CMK (cell line): Measurements from ENCODE around the gene TSEN2.

Experiments
- DNase-seq: peaks from one replicate; pipeline ENCODE4 v3.0.0-alpha.2; 2010; ENCODE audit warnings: low read depth

Gene TSEN2

DNA sequence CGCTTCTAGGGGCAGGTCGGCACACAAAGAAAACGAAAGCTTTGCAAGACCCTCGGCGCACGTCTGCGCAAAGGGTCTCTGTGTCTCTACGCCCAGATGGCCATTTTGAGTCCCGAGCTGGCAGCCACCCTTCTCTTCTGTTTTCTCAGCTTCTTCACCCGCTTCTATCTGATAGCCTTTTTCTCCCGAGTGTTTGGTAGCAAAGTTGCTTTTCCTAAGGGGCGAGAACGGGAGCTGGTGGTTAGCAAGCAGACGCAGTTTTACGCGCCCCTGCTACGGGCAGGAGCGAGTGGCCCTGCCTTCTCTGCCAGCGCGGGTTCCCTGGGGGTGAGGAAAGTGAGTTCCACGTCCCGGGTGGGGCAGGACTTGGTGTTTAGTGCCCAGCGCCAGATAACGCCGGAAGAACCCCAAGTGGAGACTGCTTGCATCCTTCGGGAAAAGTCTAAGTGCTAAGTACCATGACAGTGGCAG is 69.7 kb downstream of the TSEN2 start:
- DNase-seq: peak; percentile 56

DNA sequence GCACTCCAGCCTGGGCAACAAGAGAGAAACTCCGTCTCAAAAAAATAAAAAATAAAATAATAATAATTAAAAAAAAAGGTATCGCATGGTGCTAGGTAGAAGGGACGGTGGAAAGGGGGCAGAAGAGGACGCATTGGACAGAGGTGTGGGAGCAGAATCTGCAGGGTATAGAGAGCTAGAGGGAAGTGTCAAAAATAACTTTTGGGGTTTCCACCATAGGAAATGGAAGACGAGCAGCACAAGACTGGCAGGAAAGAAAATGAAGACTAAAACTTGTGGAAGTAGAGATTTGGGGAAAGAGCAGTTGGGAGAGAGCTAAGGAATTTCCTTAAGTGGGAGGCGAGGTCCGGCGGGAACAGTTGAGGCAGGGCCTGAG is 72.0 kb downstream of the TSEN2 start:
- DNase-seq: no peak

DNA sequence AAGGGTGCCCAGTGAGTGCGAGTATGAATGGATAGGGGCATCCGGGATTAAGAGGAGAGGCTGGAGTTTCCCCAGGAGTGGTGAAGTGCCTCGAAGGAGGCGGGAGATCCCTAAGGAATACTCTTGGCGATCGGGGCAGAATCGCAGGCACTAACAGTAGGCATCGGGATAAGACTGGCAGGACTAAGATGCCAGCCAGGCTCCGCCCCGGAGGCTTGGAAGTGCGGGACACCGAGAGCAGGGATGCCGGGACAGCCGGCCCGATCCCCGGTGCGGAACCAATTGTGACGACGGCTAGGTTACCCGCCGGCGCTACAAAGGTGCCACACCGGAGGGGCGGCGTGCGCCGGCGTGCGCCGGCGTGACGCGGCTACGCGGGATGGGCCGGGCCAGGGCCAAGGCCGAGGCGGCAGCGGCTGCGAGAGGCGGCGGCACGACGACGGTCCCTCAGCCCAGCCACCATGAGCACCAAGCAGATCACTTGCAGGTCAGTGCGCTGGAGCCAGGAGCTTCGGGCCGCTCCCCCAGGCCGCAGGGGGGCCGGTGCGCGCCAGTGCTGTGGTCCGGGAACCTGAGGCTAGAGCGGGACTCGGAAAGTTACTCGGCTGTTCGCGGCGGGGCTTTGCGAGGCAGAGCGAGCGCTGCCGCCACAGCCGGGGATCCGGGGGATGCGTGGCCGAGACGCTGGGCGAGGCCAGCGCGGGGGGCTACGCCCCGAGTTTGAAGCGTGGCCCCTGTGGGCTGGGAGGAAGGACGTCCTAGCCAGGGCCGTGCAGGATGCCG is 72.6 kb downstream of the TSEN2 start, which contains the start of gene MKRN2:
TSS of gene MKRN2 (plus strand) at position 398 of the 783 bp plus-strand sequence. CDS start at position 462, 64 bp downstream.
- DNase-seq: peak; percentile 64

DNA sequence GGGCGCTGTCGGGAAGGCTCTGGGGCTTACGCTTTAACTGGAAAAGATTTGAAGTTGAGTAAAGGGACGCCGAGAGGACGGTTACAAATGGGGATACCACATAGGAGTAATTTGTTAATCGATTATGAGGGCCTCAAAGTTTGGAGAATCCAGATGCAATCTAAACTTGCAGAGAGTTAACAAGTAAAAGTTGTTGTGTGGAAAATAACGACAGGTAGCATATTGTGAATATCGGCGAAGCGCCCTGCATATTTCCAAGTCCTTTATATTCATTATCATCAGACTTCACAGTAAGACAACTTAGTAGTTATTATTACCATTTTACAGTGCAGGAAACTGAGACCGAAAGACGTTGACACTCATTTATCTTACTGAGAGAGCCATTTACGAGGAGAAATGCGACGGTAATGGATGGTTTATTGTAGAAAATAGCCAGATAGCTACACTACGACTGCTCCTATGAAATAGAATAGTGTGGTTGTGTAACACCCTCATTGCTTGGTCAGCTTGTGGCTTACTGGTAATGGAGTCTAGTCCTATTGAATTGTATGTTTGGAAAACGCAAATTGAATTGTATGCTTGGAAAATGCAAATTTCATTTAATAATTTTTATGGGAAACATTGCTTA is 73.3 kb downstream of the TSEN2 start:
- DNase-seq: no peak

DNA sequence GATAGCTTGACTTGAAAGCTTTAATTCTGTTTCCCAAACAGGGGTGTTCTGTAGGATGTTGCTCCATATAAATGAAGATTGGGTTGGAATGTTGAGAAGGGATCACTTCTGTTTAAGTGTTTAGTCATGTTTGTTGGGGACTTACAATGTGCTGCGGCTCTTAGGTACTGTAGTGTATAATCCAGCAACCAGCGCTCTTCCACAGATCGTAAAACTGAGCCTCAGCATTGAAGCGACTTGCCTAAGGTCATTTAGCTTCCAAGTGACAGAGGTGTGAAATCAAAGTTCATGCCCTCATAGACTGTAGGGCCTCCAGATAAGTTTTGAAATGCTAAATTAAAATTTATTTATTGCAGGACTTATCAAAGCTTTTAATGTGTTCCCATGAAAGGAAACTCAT is 74.4 kb downstream of the TSEN2 start:
- DNase-seq: no peak

DNA sequence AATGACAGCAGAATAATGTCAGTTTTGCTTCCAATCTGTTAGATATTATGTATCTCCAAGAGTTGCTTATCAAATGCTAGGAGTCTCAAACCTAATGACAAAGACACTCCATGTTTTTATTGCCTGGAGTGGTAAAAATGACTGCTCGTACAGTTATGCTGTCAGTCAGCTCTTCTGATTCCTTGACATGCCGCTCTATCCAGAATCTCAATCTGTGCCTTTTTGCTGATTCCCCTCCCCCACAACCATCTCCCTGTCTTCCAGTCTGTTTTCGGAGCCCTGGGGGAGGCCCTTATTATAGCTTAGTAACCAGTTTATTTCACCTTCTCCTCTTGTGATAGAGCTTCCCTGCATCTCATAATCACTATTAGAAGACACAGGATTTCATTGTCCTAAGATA is 75.2 kb downstream of the TSEN2 start:
- DNase-seq: no peak

DNA sequence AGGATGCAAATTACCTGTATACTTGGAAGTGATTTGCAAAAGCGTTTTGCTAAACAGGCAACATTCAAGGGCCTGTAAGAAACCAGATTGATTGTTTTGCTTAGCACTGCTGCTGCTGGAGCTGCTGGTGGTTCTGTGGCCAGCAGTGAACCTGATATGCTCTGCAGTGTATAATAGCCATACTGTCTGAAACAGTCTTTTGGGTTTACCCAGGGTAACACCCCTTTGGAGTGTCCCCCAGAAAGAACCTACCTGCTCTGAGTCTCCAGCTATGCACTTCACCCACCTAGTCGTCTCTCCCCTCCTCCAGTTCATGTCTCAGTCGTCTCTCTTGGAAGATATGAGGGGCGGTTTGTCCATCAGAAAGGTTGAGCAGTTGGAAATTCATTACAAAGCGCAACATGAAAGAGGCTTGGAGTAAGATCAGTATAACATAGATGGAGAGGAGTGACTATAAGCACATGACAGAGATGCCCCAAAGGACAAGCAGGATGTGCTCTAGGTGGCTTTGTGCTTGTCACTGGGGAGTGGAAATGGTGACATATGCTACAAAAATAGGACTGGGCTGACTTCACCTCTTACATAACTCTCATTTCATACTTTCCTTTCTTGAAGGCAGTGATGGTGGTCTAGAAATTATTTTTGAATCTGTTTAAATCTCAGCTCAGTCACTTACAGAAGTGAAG is 76.4 kb downstream of the TSEN2 start:
- DNase-seq: no peak

DNA sequence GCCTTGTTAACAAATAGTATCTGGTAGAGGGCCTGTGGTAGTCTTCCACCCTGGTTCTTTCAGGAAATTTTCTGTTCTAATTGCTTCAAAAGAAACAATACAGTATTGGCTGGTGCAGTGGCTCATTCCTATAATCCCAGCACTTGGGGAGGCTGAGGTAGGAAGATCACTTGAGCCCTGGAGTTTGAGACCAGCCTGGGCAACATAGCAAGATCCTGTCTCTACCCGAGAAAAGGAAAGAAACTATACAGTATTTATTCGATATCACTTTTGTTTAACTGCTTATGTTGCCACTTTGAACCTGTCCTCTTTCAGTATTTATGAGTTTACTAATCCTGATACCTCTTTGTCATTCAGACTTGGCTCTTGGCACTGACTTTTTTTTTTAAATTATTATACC is 77.1 kb downstream of the TSEN2 start:
- no peak for DNase-seq

DNA sequence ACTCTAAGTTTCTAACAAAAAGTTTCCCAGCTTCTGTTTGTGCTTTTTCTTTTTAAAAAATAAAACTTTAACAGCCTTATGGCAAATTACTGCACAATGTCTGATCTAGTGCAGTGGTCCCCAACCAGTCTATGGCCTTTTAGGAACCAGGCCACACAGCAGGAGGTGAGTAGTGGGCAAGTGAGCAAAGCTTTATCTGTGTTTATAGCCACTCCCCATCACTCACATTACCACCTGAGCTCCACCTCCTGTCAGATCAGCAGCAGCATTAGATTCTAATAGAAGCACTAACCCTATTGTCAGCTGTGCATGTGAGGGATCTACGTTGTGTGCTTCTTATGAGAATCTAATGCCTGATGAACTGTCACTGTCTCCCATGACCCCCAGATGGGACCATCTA is 78.2 kb downstream of the TSEN2 start:
- DNase-seq: no peak

DNA sequence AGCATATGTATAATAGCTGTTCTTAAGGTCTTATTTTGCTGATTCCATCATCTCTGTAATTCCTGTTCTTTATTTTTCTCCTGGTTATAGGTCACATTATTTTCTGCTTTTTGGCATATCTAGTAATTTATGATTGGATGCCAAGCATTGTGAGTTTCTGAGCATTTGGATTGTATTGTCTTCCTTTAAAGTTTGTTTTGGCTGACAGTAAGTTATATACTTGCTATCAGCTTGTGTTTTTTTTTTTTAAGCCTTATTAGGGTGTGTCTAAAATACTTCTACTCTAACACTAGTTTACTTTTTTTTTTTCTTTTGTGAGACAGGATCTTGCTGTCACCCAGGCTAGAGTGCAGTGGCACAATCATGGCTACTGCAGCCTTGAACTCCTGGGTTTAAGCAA is 82.7 kb downstream of the TSEN2 start:
- no peak for DNase-seq

DNA sequence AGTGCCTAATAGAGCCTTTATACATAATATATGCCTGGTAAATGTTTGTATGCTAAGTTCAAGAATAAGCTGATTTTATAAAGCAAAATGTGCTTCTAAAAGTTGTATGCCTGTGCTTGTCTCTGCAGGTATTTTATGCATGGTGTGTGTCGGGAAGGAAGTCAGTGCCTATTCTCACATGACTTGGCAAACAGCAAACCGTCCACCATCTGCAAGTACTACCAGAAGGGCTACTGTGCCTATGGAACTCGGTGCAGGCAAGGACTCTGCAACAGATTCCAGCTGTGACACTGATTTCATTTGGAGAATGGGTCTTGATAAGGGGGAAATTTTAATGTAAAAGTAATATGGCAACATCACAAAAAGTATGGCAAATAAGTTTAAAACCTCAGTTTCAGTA is 84.5 kb downstream of the TSEN2 start:
- DNase-seq: no peak

DNA sequence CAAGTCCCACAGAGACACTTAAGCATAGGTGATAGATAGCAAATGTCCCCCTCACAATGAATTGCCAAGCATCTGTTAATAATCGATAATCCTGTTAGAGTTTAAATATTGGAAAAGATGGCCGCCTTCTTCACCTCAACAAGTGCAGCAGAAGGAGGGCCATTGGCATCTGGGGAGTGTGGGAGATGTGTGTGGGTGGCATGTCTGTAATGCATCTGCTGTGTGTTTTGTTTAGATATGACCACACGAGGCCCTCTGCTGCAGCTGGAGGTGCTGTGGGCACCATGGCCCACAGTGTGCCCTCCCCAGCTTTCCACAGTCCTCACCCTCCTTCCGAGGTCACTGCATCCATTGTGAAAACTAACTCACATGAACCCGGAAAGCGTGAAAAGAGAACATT is 85.6 kb downstream of the TSEN2 start:
- no peak for DNase-seq

DNA sequence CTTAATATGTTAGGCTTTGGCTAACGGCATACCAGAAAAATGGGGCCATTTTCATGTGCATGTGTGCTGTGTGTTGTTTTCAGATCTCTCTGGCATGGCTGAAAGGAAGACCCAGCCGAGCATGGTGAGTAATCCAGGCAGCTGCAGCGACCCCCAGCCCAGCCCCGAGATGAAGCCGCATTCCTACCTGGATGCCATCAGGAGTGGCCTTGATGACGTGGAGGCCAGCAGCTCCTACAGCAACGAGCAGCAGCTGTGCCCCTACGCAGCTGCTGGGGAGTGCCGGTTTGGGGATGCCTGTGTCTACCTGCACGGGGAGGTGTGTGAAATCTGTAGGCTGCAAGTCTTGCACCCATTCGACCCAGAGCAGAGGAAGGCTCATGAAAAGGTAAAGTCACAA is 87.7 kb downstream of the TSEN2 start:
- no peak for DNase-seq

DNA sequence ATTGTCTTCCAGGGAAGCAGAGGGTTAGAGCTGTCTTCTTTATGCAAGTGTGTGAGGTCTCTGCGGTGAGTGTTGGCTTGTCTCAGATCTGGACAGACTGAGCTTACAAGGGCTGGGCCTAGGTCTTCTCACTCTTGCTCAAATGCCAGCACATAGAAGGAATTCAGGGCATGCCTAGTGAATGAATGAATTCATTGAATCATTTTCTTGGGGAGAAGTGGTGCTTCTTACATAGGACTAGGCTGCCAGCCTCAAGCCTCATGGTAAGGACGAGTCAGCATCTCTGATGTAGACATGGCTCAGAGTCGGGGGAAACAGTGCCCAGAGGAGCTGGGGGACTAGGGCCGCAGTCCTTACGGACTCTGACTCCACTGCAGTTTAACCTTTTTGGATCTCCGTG is 89.9 kb downstream of the TSEN2 start:
- no peak for DNase-seq

DNA sequence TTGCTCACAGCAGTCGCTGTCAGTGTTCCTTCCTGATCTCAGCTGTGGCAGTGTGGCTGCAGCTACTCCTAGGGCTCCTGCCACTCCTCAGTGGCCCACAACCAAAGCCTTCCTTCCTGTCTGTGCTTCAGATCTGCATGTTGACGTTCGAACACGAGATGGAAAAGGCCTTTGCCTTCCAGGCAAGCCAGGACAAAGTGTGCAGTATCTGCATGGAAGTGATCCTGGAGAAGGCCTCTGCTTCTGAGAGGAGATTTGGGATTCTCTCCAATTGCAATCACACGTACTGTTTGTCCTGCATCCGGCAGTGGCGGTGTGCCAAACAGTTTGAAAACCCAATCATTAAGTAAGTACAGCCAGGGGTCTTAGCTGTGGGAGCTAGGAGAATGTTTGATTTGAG is 90.4 kb downstream of the TSEN2 start:
- DNase-seq: no peak

DNA sequence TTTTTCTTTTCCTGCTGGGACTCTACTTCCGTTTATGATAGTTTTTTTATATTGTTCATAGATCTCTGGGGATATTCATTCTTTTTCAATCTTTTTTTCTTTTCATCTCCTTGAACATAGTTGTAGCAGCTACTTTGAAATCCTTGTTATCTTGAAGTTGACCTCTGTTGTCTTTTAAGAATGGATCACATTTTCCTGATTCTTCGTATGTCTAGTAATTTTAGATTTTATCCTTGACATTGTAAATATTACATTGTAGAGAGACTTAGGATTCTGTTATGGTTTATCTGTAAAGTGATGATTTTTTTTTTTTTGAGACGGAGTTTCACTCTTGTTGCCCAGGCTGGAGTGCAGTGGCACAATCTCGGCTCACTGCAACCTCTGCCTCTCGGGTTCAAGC is 93.1 kb downstream of the TSEN2 start:
- DNase-seq: no peak

DNA sequence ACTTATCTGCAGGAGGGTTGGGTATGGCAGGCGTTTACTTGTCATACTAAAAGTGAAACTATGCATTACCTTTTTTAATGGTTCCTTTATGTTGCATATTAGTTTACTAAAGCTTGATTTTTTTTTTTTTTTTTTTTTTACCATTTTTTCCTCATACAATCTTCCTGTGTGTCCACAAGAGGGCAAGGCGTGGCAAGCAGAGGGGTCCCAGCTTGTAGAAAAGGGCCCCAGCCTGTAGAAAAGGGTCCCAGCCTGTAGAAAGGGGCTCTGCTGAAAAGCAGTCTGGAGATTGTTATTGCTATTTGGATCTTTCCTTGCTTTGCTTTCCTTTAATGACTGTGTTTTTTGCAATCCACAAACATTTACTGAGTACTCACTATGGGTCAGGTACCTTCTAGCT is 94.5 kb downstream of the TSEN2 start:
- no peak for DNase-seq

DNA sequence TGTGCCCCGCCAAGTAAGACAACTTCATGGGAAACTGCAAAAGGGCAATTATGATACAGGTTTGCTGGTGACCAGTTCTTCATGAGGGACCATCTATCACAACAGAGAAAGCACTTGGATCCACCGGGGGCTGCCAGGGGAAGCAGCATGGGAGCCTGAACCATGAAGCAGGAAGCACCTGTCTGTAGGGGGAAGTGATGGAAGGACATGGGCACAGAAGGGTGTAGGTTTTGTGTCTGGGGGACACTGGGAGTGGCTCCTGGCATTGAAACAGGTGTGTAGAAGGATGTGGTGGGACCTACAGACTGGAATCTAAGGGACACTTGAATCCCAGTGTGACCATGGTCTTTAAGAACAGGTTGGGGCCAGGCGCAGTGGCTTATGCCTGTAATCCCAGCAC is 95.2 kb downstream of the TSEN2 start:
- DNase-seq: no peak

DNA sequence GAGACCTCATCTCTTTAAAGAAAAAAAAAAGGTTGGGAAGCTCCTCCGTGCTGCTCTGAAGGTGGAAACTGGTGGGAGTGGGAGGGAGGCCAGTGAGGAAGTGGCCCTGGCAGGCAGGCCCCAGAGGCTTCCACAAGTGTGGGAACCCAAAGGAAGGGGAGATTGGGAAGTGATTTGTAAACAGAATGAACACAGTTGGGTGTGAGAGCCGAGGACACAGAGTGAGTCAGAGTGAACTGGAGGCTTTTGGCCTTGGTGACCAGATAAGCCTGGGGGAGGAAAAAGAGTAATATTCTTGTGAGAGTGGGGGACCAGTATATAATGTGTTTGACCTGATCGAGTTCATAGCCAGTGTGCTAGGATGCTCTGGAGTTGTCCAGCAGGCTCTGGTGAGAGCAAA is 95.6 kb downstream of the TSEN2 start:
- no peak for DNase-seq

DNA sequence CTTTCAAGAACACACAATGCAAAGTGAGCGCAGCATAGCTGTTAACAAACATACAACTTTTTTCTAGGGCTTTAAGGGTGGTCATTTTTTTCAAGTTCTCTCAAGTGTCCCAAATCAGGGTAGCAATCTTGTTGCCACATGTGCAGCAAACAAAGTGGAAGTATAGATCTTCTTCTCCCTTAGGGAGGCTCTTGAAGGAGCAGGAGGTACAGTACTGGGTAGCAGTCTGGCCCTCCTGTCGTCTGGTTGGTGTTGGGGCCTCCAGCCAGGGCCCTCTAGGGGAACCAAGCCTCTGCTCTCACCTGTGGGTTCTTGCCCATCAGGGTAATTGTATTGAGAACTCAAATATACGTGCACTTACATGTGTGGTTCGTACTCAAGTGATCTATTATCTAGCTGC is 98.5 kb downstream of the TSEN2 start:
- DNase-seq: no peak
